ENCODE measurements around the gene GLYR1. TPM values are rescaled to one million over a fixed set of nuclear protein-coding genes. Genes with fewer than 3 reads are reported as not detected.

The GLYR1 gene
- polyA plus RNA-seq, 1 donor from 2014 or later = 78.6 TPM

GRCh38 chr16:4871071-4871470 lies 24.0 kb upstream of the GLYR1 start:
- Histone ChIP-seq H3K9me2 (ENCODE audit: insufficient read depth, low read length) (no peaks in the 10 kb centered on the region), H3K9ac (ENCODE audit: low read length) (no peak overlapping the region), H3K36me3 (ENCODE audit: insufficient read depth, low read length) (no peaks in the 10 kb centered on the region), H4K20me1 (ENCODE audit: insufficient read depth) (no peaks in the 10 kb centered on the region), H3K9me3 (ENCODE audit: low read length) (no peaks in the 10 kb centered on the region), H3K27ac (ENCODE audit: low read length) (no peak overlapping the region), H3K4me3 (ENCODE audit: low read length) (no peak overlapping the region), H3K27me3 (ENCODE audit: insufficient read depth, low read depth, low read length) (no peaks in the 10 kb centered on the region), H3F3A (ENCODE audit: insufficient read depth, low read length, poor library complexity, severe bottlenecking) (no peaks in the 10 kb centered on the region), H3K79me2 (replicated peaks; ENCODE audit: insufficient read depth, low read length) (peaks cover 7% of the 10 kb centered on the region), H3K4me2 (ENCODE audit: low read length) (no peak overlapping the region), H2AFZ (ENCODE audit: low read depth, low read length) (no peak overlapping the region)
- TF ChIP-seq, protein P1, sequence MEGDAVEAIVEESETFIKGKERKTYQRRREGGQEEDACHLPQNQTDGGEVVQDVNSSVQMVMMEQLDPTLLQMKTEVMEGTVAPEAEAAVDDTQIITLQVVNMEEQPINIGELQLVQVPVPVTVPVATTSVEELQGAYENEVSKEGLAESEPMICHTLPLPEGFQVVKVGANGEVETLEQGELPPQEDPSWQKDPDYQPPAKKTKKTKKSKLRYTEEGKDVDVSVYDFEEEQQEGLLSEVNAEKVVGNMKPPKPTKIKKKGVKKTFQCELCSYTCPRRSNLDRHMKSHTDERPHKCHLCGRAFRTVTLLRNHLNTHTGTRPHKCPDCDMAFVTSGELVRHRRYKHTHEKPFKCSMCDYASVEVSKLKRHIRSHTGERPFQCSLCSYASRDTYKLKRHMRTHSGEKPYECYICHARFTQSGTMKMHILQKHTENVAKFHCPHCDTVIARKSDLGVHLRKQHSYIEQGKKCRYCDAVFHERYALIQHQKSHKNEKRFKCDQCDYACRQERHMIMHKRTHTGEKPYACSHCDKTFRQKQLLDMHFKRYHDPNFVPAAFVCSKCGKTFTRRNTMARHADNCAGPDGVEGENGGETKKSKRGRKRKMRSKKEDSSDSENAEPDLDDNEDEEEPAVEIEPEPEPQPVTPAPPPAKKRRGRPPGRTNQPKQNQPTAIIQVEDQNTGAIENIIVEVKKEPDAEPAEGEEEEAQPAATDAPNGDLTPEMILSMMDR (IDR thresholded peaks at IDR 0.05; ENCODE audit: poor library complexity, severe bottlenecking) = no peak
- TF ChIP-seq SMC3 (conservative IDR thresholded peaks at IDR 0.05; ENCODE audit: poor library complexity) = no peak
- no peak for TF ChIP-seq EP300 (conservative IDR thresholded peaks at IDR 0.05; ENCODE audit: poor library complexity, severe bottlenecking)
- no peak for TF ChIP-seq EZH2 (IDR thresholded peaks at IDR 0.05; ENCODE audit: borderline replicate concordance, insufficient read depth, low read length, poor library complexity, severe bottlenecking)
- no peak for TF ChIP-seq MXI1 (conservative IDR thresholded peaks at IDR 0.05; ENCODE audit: poor library complexity, severe bottlenecking)
- no peak for TF ChIP-seq POLR2AphosphoS5 (IDR thresholded peaks at IDR 0.05)
- TF ChIP-seq RAD21 (conservative IDR thresholded peaks at IDR 0.05) = no peak
- TF ChIP-seq TAF1 (IDR thresholded peaks at IDR 0.05; ENCODE audit: low read depth) = no peak
- no peak for TF ChIP-seq REST (IDR thresholded peaks at IDR 0.05; ENCODE audit: borderline replicate concordance)

DNA sequence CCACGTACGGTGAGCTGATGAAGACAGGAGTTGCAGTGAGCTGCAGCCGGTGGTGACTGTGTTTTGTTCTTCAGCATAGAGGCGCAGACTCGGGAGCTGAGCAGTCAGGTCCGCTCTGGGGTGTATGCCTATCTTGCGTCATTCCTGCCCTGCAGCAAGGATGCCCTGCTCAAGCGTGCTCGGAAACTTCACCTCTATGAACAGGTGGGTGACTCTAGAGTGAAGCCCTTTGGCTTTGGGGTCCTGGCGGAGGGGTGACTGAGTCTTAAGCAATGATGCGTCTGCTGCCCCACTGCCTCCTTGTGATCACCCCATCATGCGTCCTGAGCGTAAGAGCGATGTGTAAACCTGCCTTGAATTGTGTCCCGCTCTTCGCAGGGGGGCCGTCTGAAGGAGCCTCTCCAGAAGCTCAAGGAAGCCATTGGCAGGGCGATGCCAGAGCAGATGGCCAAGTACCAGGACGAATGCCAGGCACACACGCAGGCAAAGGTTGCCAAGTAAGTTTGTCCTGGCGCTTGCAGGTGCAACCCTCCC lies 23.1 kb upstream of the GLYR1 start:
- H4K20me1 ChIP-seq (ENCODE audit: insufficient read depth) = no peaks in the 10 kb centered on the region
- no peaks in the 10 kb centered on the region for H3F3A ChIP-seq (ENCODE audit: insufficient read depth, low read length, poor library complexity, severe bottlenecking)
- H3K79me2 ChIP-seq (replicated peaks; ENCODE audit: insufficient read depth, low read length) = peaks cover 12% of the 10 kb centered on the region
- H3K27ac ChIP-seq (ENCODE audit: low read length) = no peak overlapping the region
- no peak overlapping the region for H3K4me3 ChIP-seq (ENCODE audit: low read length)
- TF ChIP-seq, protein P1 (IDR thresholded peaks at IDR 0.05; ENCODE audit: poor library complexity, severe bottlenecking) = no peak
- TF ChIP-seq EZH2 (IDR thresholded peaks at IDR 0.05; ENCODE audit: borderline replicate concordance, insufficient read depth, low read length, poor library complexity, severe bottlenecking) = no peak
- TF ChIP-seq TAF1 (IDR thresholded peaks at IDR 0.05; ENCODE audit: low read depth) = no peak
- no peak for TF ChIP-seq MXI1 (conservative IDR thresholded peaks at IDR 0.05; ENCODE audit: poor library complexity, severe bottlenecking)
- no peak for TF ChIP-seq SMC3 (conservative IDR thresholded peaks at IDR 0.05; ENCODE audit: poor library complexity)
- TF ChIP-seq RAD21 (conservative IDR thresholded peaks at IDR 0.05) = no peak
- TF ChIP-seq EP300 (conservative IDR thresholded peaks at IDR 0.05; ENCODE audit: poor library complexity, severe bottlenecking) = no peak
- no peak for TF ChIP-seq REST (IDR thresholded peaks at IDR 0.05; ENCODE audit: borderline replicate concordance)
- TF ChIP-seq POLR2AphosphoS5 (IDR thresholded peaks at IDR 0.05) = no peak
- no peak overlapping the region for H2AFZ ChIP-seq (ENCODE audit: low read depth, low read length)
- no peaks in the 10 kb centered on the region for H3K9me2 ChIP-seq (ENCODE audit: insufficient read depth, low read length)
- no peaks in the 10 kb centered on the region for H3K27me3 ChIP-seq (ENCODE audit: insufficient read depth, low read depth, low read length)
- no peaks in the 10 kb centered on the region for H3K36me3 ChIP-seq (ENCODE audit: insufficient read depth, low read length)
- H3K4me2 ChIP-seq (ENCODE audit: low read length) = no peak overlapping the region
- no peaks in the 10 kb centered on the region for H3K9me3 ChIP-seq (ENCODE audit: low read length)
- no peak overlapping the region for H3K9ac ChIP-seq (ENCODE audit: low read length)

Data from neural cell (in vitro differentiated cells).